ENCODE results near the gene MYO15B. TPM values are rescaled to one million over a fixed set of nuclear protein-coding genes. Genes with fewer than 3 reads are reported as not detected.

Gene MYO15B
- total and polyA plus RNA-seq, 2 donors (not counting 1 experiment from before 2014, with no cell fraction given), result 452 to 1,019 TPM

DNA sequence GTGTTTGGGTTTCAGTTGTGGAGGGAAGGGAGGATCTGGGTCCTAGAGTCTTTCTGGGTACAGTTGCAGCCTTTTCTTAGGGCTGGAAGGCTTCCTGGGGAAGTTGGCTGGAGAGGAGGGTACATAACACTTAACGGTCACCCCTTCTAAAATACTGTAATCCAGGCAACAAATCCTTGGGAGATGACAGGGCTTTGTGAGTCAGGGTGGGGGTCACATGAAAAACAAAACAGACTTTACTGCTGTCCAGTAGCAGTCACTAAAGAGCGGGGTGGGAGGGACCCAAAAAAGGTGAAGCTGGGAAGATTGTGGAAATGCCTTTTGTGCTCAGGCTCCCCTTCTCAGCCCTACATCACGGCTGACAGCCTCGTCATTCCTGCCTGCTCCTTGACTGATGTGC lies 85.9 kb downstream of the MYO15B start:
- Histone ChIP-seq H3K9ac (ENCODE audit: low read length) (no peak overlapping the region), H4K20me1 (ENCODE audit: control insufficient read depth, insufficient read depth, low read length, poor library complexity, severe bottlenecking) (peaks cover 43% of the 10 kb centered on the region), H3K4me1 (ENCODE audit: control insufficient read depth in 2 of 2, insufficient read depth in 2 of 2, low read length in 2 of 2) (peaks cover 0 to 2% of the 10 kb centered on the region in 2 donors), H3K27ac (ENCODE audit: low read length in 2 of 2) (no peak overlapping the region), H3K36me3 (replicated peaks in 1 of 2; ENCODE audit: control extremely low read depth in 1 of 2, control insufficient read depth in 1 of 2, extremely low read depth in 1 of 2, insufficient read depth in 2 of 2, low read length in 1 of 2) (peaks cover 20 to 59% of the 10 kb centered on the region in 2 experiments), H3K27me3 (replicated peaks in 1 of 4; ENCODE audit: control extremely low read depth in 1 of 4, control insufficient read depth in 3 of 4, insufficient read depth in 4 of 4, low read length in 3 of 4) (no peaks in the 10 kb centered on the region), H2AFZ (ENCODE audit: insufficient read depth, low read depth, low read length, poor library complexity, severe bottlenecking) (no peak overlapping the region), H3K79me2 (ENCODE audit: control insufficient read depth, insufficient read depth, low read length) (peaks cover 79% of the 10 kb centered on the region), H3K4me3 (ENCODE audit: control extremely low read depth in 1 of 5, extremely low read depth in 1 of 5, insufficient read depth in 1 of 5, low read depth in 2 of 5, low read length in 4 of 5) (no peak overlapping the region), H3K9me3 (ENCODE audit: control extremely low read depth in 1 of 3, control insufficient read depth in 2 of 3, insufficient read depth in 1 of 3, low read length in 2 of 3) (no peaks in the 10 kb centered on the region), H3K4me2 (replicated peaks; ENCODE audit: low read depth, low read length, poor library complexity, severe bottlenecking) (no peak overlapping the region)
- intact Hi-C loops (cut with micrococcal nuclease), result no loop called here
- Mint-ChIP-seq H3K4me1 (peaks cover 20% of the 10 kb centered on the region), H3K27ac (no peak overlapping the region), H3K9me3 (ENCODE audit: insufficient read depth) (no peaks in the 10 kb centered on the region), H3K27me3 (no peaks in the 10 kb centered on the region), H3K4me3 (no peak overlapping the region)
- POLR2A ChIA-PET, result interaction anchor here (0.7 kb wide), 1 partner anchor 130 kb away, joined by 3 read pairs; no protein-coding TSS in a partner anchor
- TF ChIP-seq, protein P1, sequence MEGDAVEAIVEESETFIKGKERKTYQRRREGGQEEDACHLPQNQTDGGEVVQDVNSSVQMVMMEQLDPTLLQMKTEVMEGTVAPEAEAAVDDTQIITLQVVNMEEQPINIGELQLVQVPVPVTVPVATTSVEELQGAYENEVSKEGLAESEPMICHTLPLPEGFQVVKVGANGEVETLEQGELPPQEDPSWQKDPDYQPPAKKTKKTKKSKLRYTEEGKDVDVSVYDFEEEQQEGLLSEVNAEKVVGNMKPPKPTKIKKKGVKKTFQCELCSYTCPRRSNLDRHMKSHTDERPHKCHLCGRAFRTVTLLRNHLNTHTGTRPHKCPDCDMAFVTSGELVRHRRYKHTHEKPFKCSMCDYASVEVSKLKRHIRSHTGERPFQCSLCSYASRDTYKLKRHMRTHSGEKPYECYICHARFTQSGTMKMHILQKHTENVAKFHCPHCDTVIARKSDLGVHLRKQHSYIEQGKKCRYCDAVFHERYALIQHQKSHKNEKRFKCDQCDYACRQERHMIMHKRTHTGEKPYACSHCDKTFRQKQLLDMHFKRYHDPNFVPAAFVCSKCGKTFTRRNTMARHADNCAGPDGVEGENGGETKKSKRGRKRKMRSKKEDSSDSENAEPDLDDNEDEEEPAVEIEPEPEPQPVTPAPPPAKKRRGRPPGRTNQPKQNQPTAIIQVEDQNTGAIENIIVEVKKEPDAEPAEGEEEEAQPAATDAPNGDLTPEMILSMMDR (IDR thresholded peaks at IDR 0.05), result no peak
- TF ChIP-seq EZH2 (IDR thresholded peaks at IDR 0.05; ENCODE audit: borderline replicate concordance, insufficient read depth, low read depth, low read length, poor library complexity, severe bottlenecking), result no peak
- no CpG with 5 or more reads among the region's 4 CpGs for WGBS (ENCODE audit: insufficient coverage)
- CTCF ChIA-PET, result interaction anchor here (0.5 to 10.1 kb wide), 11 partner anchors 9 to 249 kb away, joined by 3 to 144 read pairs (median 6); partner anchors contain the start of gene SMIM5
- ATAC-seq (ENCODE audit: low read depth), result no peak
- no peak for DNase-seq

Other genes with a start within 250 kb of the MYO15B start
- 219 and 224 TPM in 2 replicates for gene GRB2, start 182.1 kb upstream of the MYO15B start, total RNA-seq
- 114 and 152 TPM in 2 replicates for gene GRB2, start 182.1 kb upstream of the MYO15B start, polyA plus RNA-seq
- 112 and 139 TPM in 2 replicates for gene TMEM94, start 131.2 kb upstream of the MYO15B start, total RNA-seq
- gene TMEM94, start 131.2 kb upstream of the MYO15B start, polyA plus RNA-seq, result 140 and 158 TPM in 2 replicates
- gene CASKIN2, start 72.3 kb upstream of the MYO15B start, total RNA-seq, result 0.37 and 0.97 TPM in 2 replicates
- 0.27 and 1.00 TPM in 2 replicates for gene CASKIN2, start 72.3 kb upstream of the MYO15B start, polyA plus RNA-seq
- gene TSEN54, start 71.3 kb upstream of the MYO15B start, total RNA-seq, result 29.7 and 33.0 TPM in 2 replicates
- gene TSEN54, start 71.3 kb upstream of the MYO15B start, polyA plus RNA-seq, result 26.3 and 45.9 TPM in 2 replicates
- 39.7 and 40.6 TPM in 2 replicates for gene LLGL2, start 62.1 kb upstream of the MYO15B start, total RNA-seq
- 35.3 and 52.0 TPM in 2 replicates for gene LLGL2, start 62.1 kb upstream of the MYO15B start, polyA plus RNA-seq
- gene SMIM5, start 45.6 kb downstream of the MYO15B start, total RNA-seq, result 0.61 and 0.62 TPM in 2 replicates
- gene SMIM5, start 45.6 kb downstream of the MYO15B start, polyA plus RNA-seq, result 4.9 and 7.6 TPM in 2 replicates
- 56.6 and 58.5 TPM in 2 replicates for gene RECQL5, start 79.4 kb downstream of the MYO15B start, total RNA-seq
- gene RECQL5, start 79.4 kb downstream of the MYO15B start, polyA plus RNA-seq, result 40.3 and 70.5 TPM in 2 replicates
- 148 and 174 TPM in 2 replicates for gene SAP30BP, start 79.5 kb downstream of the MYO15B start, total RNA-seq
- 143 and 189 TPM in 2 replicates for gene SAP30BP, start 79.5 kb downstream of the MYO15B start, polyA plus RNA-seq
- gene ITGB4, start 133.7 kb downstream of the MYO15B start, total RNA-seq, result 0.81 and 1.1 TPM in 2 replicates
- gene ITGB4, start 133.7 kb downstream of the MYO15B start, polyA plus RNA-seq, result 0.12 and 0.27 TPM in 2 replicates
- gene GALK1, start 177.4 kb downstream of the MYO15B start, total RNA-seq, result 29.8 and 33.9 TPM in 2 replicates
- 25.7 and 37.4 TPM in 2 replicates for gene GALK1, start 177.4 kb downstream of the MYO15B start, polyA plus RNA-seq
- 70.3 and 82.3 TPM in 2 replicates for gene UNK, start 197.0 kb downstream of the MYO15B start, total RNA-seq
- 35.5 and 41.4 TPM in 2 replicates for gene UNK, start 197.0 kb downstream of the MYO15B start, polyA plus RNA-seq